Measurements from ENCODE around the gene LEMD2. TPM values are rescaled to one million over a fixed set of nuclear protein-coding genes. Genes with fewer than 3 reads are reported as not detected.
"Not testable (repeated sequence)": the region's sequence is repeated elsewhere in the genome, so short reads cannot be mapped to it uniquely, and the experiment has no call there.

The LEMD2 gene
- total RNA-seq (2014; rRNA removed; shearing (Covaris generic)): 78.7 and 92.9 TPM in 2 replicates

GRCh38 chr6:33788694-33789549 is at the start of gene LEMD2:
Gene LEMD2 (minus strand): TSS chr6:33789130. CDS start chr6:33789116, 14 bp downstream.
- Histone ChIP-seq H3K27ac (peak within 1 kb of the TSS; percentile 83), H3K27me3 (replicated peaks) (no peaks in the 10 kb centered on the region), H3K4me1 (replicated peaks) (peaks cover 43% of the 10 kb centered on the region), H3K9me3 (replicated peaks) (no peaks in the 10 kb centered on the region), H3K36me3 (peaks cover 45% of the 10 kb centered on the region), H3K4me3 (peak within 1 kb of the TSS; percentile 77)
- DNase-seq (ENCODE audit: low read depth in 1 of 2, low spot score in 2 of 2): peak; percentile 94 to 95

GRCh38 chr6:33837971-33838665 is 49.2 kb upstream of the LEMD2 start:
- DNase-seq (ENCODE audit: low read depth in 1 of 2, low spot score in 2 of 2): peak; percentile 46 to 76
- no peak overlapping the region for H3K4me3 ChIP-seq
- no peaks in the 10 kb centered on the region for H3K27me3 ChIP-seq (replicated peaks)
- no peaks in the 10 kb centered on the region for H3K36me3 ChIP-seq
- no peak overlapping the region for H3K27ac ChIP-seq
- no peaks in the 10 kb centered on the region for H3K9me3 ChIP-seq (replicated peaks)
- peaks cover 38% of the 10 kb centered on the region for H3K4me1 ChIP-seq (replicated peaks)

- H3K4me1 ChIP-seq (replicated peaks): peaks cover 38% of the 10 kb centered on the region
- H3K27ac ChIP-seq: no peak overlapping the region
- DNase-seq (ENCODE audit: low read depth in 1 of 2, low spot score in 2 of 2): no peak
- no peaks in the 10 kb centered on the region for H3K36me3 ChIP-seq
- no peaks in the 10 kb centered on the region for H3K27me3 ChIP-seq (replicated peaks)
- H3K4me3 ChIP-seq: no peak overlapping the region
- no peaks in the 10 kb centered on the region for H3K9me3 ChIP-seq (replicated peaks)
These were observed 48.0 kb upstream of the LEMD2 start for GRCh38 chr6:33836806-33837469.

- no peak overlapping the region for H3K4me3 ChIP-seq
- H3K4me1 ChIP-seq (replicated peaks): peaks cover 20% of the 10 kb centered on the region
- H3K36me3 ChIP-seq: no peaks in the 10 kb centered on the region
- no peaks in the 10 kb centered on the region for H3K27me3 ChIP-seq (replicated peaks)
- H3K27ac ChIP-seq: no peak overlapping the region
- DNase-seq (ENCODE audit: low read depth in 1 of 2, low spot score in 2 of 2): no peak
- no peaks in the 10 kb centered on the region for H3K9me3 ChIP-seq (replicated peaks)
These were observed 45.8 kb upstream of the LEMD2 start for GRCh38 chr6:33834401-33835392.

GRCh38 chr6:33833599-33833998 is 44.7 kb upstream of the LEMD2 start:
- no peak for DNase-seq (ENCODE audit: low read depth in 1 of 2, low spot score in 2 of 2)
- Histone ChIP-seq H3K4me3 (no peak overlapping the region), H3K4me1 (replicated peaks) (peaks cover 9% of the 10 kb centered on the region), H3K27me3 (replicated peaks) (no peaks in the 10 kb centered on the region), H3K36me3 (no peaks in the 10 kb centered on the region), H3K9me3 (replicated peaks) (no peaks in the 10 kb centered on the region), H3K27ac (no peak overlapping the region)

GRCh38 chr6:33832831-33833230 is 43.9 kb upstream of the LEMD2 start:
- H3K27ac ChIP-seq; H3K4me3 ChIP-seq; H3K36me3 ChIP-seq; DNase-seq (ENCODE audit: low read depth in 1 of 2, low spot score in 2 of 2); H3K27me3 ChIP-seq (replicated peaks); H3K4me1 ChIP-seq (replicated peaks); H3K9me3 ChIP-seq (replicated peaks): not testable (repeated sequence)

GRCh38 chr6:33831725-33832124 is 42.8 kb upstream of the LEMD2 start:
- not testable (repeated sequence) for H3K4me3 ChIP-seq; DNase-seq (ENCODE audit: low read depth in 1 of 2, low spot score in 2 of 2); H3K9me3 ChIP-seq (replicated peaks); H3K27ac ChIP-seq; H3K4me1 ChIP-seq (replicated peaks); H3K36me3 ChIP-seq; H3K27me3 ChIP-seq (replicated peaks)

GRCh38 chr6:33830635-33831240 is 41.8 kb upstream of the LEMD2 start:
- H3K4me1 ChIP-seq (replicated peaks): peaks cover 7% of the 10 kb centered on the region
- H3K9me3 ChIP-seq (replicated peaks): no peaks in the 10 kb centered on the region
- H3K27ac ChIP-seq: no peak overlapping the region
- no peak overlapping the region for H3K4me3 ChIP-seq
- no peaks in the 10 kb centered on the region for H3K27me3 ChIP-seq (replicated peaks)
- DNase-seq (ENCODE audit: low read depth in 1 of 2, low spot score in 2 of 2): no peak
- H3K36me3 ChIP-seq: no peaks in the 10 kb centered on the region

GRCh38 chr6:33828764-33829731 is 40.1 kb upstream of the LEMD2 start:
- Histone ChIP-seq H3K27ac (no peak overlapping the region), H3K27me3 (replicated peaks) (no peaks in the 10 kb centered on the region), H3K4me1 (replicated peaks) (peaks cover 17% of the 10 kb centered on the region), H3K9me3 (replicated peaks) (no peaks in the 10 kb centered on the region), H3K36me3 (no peaks in the 10 kb centered on the region), H3K4me3 (no peak overlapping the region)
- no peak for DNase-seq (ENCODE audit: low read depth in 1 of 2, low spot score in 2 of 2)

GRCh38 chr6:33828452-33828763 is 39.5 kb upstream of the LEMD2 start:
- Histone ChIP-seq H3K36me3 (no peaks in the 10 kb centered on the region), H3K27me3 (replicated peaks) (no peaks in the 10 kb centered on the region), H3K4me3 (no peak overlapping the region), H3K27ac (no peak overlapping the region), H3K4me1 (replicated peaks) (peaks cover 17% of the 10 kb centered on the region), H3K9me3 (replicated peaks) (no peaks in the 10 kb centered on the region)
- DNase-seq (ENCODE audit: low read depth in 1 of 2, low spot score in 2 of 2): no peak

GRCh38 chr6:33827546-33828451 is 38.9 kb upstream of the LEMD2 start:
- no peaks in the 10 kb centered on the region for H3K9me3 ChIP-seq (replicated peaks)
- peaks cover 17% of the 10 kb centered on the region for H3K4me1 ChIP-seq (replicated peaks)
- H3K36me3 ChIP-seq: no peaks in the 10 kb centered on the region
- H3K27me3 ChIP-seq (replicated peaks): no peaks in the 10 kb centered on the region
- no peak for DNase-seq (ENCODE audit: low read depth in 1 of 2, low spot score in 2 of 2)
- no peak overlapping the region for H3K4me3 ChIP-seq
- no peak overlapping the region for H3K27ac ChIP-seq
